IPS-15b (cell line): Measurements from ENCODE around the gene SMARCA2.

Source experiments
- H3K27me3 ChIP-seq: one replicate; pipeline ENCODE4 v1.6.1; 2013; ENCODE audit warnings: low read length; ENCODE audit not compliant: control insufficient read depth, insufficient read depth
- H3K36me3 ChIP-seq: one replicate; pipeline ENCODE4 v1.6.1; 2013; ENCODE audit warnings: low read length; ENCODE audit not compliant: control insufficient read depth, insufficient read depth
- H3K4me1 ChIP-seq: one replicate; pipeline ENCODE4 v1.6.1; 2013; ENCODE audit warnings: mild to moderate bottlenecking, low read length; ENCODE audit not compliant: control insufficient read depth, insufficient read depth
- H3K4me3 ChIP-seq: one replicate; pipeline ENCODE4 v1.5.1; 2013; ENCODE audit warnings: low read depth, low read length
- H3K9ac ChIP-seq: one replicate; pipeline ENCODE4 v1.6.1; 2013; ENCODE audit warnings: low read depth, mild to moderate bottlenecking, low read length
- H3K9me3 ChIP-seq: one replicate; pipeline ENCODE4 v1.6.1; 2013; ENCODE audit warnings: mild to moderate bottlenecking, low read length; ENCODE audit not compliant: control insufficient read depth, insufficient read depth

SMARCA2 gene

DNA sequence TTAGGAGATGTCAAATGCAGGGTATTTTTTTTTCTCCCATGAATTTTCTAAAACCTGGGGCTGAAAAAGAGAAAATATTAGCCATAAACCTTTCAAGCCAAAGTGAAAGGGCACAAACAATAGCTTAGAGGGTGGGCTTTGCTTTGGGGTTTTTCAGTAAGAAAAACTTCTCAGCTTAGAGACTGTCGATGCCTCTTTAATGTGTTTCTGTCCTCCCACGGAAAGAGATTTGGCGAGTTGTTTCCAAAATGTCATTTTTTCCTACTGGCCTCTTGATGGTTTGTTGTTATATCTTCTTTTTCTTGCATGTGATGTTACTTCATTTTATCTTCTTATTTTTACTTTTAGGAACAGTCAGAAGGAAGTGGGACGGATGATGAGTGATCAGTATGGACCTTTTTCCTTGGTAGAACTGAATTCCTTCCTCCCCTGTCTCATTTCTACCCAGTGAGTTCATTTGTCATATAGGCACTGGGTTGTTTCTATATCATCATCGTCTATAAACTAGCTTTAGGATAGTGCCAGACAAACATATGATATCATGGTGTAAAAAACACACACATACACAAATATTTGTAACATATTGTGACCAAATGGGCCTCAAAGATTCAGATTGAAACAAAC is 177.3 kb downstream of the SMARCA2 start:
- Histone ChIP-seq H3K9me3 (no peaks in the 10 kb centered on the region), H3K36me3 (no peaks in the 10 kb centered on the region), H3K4me1 (no peaks in the 10 kb centered on the region), H3K4me3 (no peak overlapping the region), H3K27me3 (no peaks in the 10 kb centered on the region), H3K9ac (no peak overlapping the region)

GRCh38 chr9:2193552-2193951 is 178.4 kb downstream of the SMARCA2 start:
- Histone ChIP-seq H3K4me1 (no peaks in the 10 kb centered on the region), H3K27me3 (no peaks in the 10 kb centered on the region), H3K4me3 (no peak overlapping the region), H3K9ac (no peak overlapping the region), H3K36me3 (no peaks in the 10 kb centered on the region), H3K9me3 (no peaks in the 10 kb centered on the region)

- Histone ChIP-seq H3K4me1 (no peaks in the 10 kb centered on the region), H3K9me3 (peaks cover 6% of the 10 kb centered on the region), H3K27me3 (no peaks in the 10 kb centered on the region), H3K4me3 (no peak overlapping the region), H3K36me3 (no peaks in the 10 kb centered on the region), H3K9ac (no peak overlapping the region)
Observed at GRCh38 chr9:2195211-2195610, 180.1 kb downstream of the SMARCA2 start.

DNA sequence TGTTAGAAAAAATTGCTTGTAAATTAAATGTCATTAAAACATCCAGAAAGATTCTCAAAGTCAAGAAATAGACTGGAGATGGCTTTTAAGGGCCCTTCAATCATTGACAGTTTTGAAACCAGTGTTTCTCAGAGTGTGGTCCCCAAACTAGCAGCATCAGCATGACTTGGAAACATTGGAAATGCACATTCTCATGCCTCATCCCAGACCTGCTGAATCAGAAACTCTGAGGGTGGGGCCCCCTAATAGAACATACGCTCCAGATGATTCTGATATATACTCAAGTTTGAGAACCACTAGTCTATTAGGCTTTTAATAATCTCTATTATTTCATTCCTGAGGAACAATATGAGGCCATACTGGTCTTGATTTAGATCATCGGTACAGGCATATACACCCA is 181.6 kb downstream of the SMARCA2 start:
- no peaks in the 10 kb centered on the region for H3K36me3 ChIP-seq
- no peak overlapping the region for H3K4me3 ChIP-seq

DNA sequence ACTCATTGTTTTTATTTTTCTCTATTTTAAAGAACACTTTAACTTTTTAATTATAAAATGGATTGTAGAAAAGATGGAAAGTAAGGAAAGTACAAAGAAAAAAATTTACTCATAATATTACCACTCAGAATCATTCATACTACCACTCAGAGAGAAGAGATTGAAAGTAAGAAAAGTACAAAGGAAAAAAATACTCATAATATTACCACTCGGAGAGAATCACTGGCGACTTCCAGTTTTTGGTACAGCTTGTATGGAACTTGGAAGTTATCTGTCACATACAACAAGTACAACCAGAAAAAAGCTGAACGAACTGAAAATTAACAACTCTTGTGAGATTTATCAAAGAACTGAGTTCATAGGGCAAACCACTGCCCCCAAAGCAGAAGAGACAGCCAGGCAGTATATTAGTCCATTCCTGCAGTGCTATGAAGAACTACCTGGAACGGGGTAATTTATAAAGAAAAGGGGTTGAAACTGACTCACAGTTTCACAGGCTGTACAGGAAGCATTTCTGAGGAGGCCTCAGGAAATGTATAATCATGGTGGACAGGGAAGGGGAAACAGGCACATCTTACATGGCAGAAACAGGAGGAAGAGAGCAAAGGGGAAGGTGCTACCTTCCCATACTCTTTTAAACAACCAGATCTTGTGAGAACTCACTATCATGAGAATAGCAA is 183.9 kb downstream of the SMARCA2 start:
- Histone ChIP-seq H3K36me3 (no peaks in the 10 kb centered on the region), H3K9me3 (peaks cover 8% of the 10 kb centered on the region)

More for the DNA sequence above, 181.6 kb downstream of the SMARCA2 start:
- H3K27me3 ChIP-seq = no peaks in the 10 kb centered on the region
- H3K9ac ChIP-seq = no peak overlapping the region
- H3K4me1 ChIP-seq = no peaks in the 10 kb centered on the region
- H3K9me3 ChIP-seq = peaks cover 8% of the 10 kb centered on the region

GRCh38 chr9:2199999-2200796 is 185.1 kb downstream of the SMARCA2 start:
- no peak overlapping the region for H3K9ac ChIP-seq
- H3K4me1 ChIP-seq = no peaks in the 10 kb centered on the region
- H3K9me3 ChIP-seq = peaks cover 8% of the 10 kb centered on the region
- H3K27me3 ChIP-seq = no peaks in the 10 kb centered on the region
- H3K4me3 ChIP-seq = no peak overlapping the region
- H3K36me3 ChIP-seq = no peaks in the 10 kb centered on the region

More for the DNA sequence above, 183.9 kb downstream of the SMARCA2 start:
- H3K27me3 ChIP-seq = no peaks in the 10 kb centered on the region
- H3K9ac ChIP-seq = no peak overlapping the region
- no peaks in the 10 kb centered on the region for H3K4me1 ChIP-seq
- H3K4me3 ChIP-seq = no peak overlapping the region

DNA sequence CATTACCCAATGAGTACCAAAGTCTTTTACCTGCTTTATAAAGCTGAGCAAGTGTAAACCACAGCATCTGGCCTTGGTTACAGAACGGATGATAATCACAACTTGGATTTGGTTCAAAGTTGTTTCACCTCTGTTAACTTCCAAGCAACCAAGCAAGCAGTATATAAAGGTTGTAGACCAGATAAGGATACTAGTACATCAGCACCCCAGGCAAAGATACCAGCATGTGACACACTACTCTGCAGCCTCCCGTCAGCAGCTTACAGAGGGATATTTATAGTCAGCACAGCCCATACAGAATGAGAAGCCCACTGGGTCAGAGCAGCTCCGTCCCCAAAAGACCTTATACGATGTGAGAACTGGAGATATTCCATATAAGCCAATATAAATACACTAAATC is 193.3 kb downstream of the SMARCA2 start:
- H3K27me3 ChIP-seq = no peaks in the 10 kb centered on the region
- no peak overlapping the region for H3K9ac ChIP-seq
- no peaks in the 10 kb centered on the region for H3K36me3 ChIP-seq
- no peaks in the 10 kb centered on the region for H3K4me1 ChIP-seq
- no peaks in the 10 kb centered on the region for H3K9me3 ChIP-seq
- H3K4me3 ChIP-seq = no peak overlapping the region

DNA sequence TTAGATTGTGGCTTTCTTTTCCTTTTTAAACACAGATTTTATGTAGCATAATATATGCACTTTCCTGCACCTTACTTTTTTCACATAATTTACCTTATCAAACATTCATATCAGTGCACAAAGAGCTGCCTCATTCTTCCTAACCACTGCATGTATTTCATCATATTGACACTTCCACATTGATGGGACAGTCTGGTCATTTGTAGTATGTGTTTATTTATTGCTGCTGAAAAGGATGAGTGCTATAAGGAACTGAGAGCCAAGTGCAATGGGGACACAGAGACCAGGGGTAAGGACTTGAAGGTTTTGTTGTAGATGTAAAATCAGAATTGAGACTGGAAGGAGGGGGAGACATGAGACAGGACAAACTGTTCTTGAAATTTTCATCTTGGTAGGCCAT is 193.8 kb downstream of the SMARCA2 start:
- Histone ChIP-seq H3K4me3 (no peak overlapping the region), H3K36me3 (no peaks in the 10 kb centered on the region), H3K9me3 (no peaks in the 10 kb centered on the region), H3K9ac (no peak overlapping the region), H3K27me3 (no peaks in the 10 kb centered on the region), H3K4me1 (no peaks in the 10 kb centered on the region)

DNA sequence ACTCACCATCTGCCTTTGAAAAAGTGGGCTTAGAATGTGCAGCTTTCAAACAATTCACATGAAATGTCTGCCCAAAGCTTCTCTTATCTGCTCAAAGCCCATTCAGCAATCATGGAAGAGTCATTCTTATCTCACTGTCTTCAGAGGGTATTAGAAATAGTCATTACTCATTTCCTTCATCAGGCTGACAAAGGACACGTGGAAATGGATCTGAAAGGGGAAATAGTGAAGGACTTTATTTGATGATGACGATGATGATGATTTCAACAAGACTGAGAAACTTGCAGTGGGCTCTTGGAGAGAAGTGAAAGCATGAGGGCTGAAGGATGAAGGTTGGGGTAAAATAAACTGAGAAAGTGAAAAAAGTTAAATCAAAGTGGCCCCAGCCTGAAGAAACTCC is 194.3 kb downstream of the SMARCA2 start:
- no peak overlapping the region for H3K4me3 ChIP-seq
- H3K36me3 ChIP-seq = no peaks in the 10 kb centered on the region
- no peaks in the 10 kb centered on the region for H3K9me3 ChIP-seq
- no peaks in the 10 kb centered on the region for H3K27me3 ChIP-seq
- H3K4me1 ChIP-seq = no peaks in the 10 kb centered on the region
- no peak overlapping the region for H3K9ac ChIP-seq

- Histone ChIP-seq H3K9ac (no peak overlapping the region), H3K4me3 (no peak overlapping the region), H3K36me3 (no peaks in the 10 kb centered on the region), H3K9me3 (no peaks in the 10 kb centered on the region), H3K4me1 (no peaks in the 10 kb centered on the region), H3K27me3 (no peaks in the 10 kb centered on the region)
Observed at GRCh38 chr9:2210201-2210600, 195.1 kb downstream of the SMARCA2 start.

- H3K27me3 ChIP-seq = no peaks in the 10 kb centered on the region
- H3K4me1 ChIP-seq = no peaks in the 10 kb centered on the region
- no peaks in the 10 kb centered on the region for H3K36me3 ChIP-seq
- no peaks in the 10 kb centered on the region for H3K9me3 ChIP-seq
- no peak overlapping the region for H3K9ac ChIP-seq
- no peak overlapping the region for H3K4me3 ChIP-seq
Observed at GRCh38 chr9:2213830-2214468, 198.8 kb downstream of the SMARCA2 start.
